Astrocyte of the cerebellum (primary cell): ENCODE measurements around the gene EME2.

Experiments used
- DNase-seq: peaks from one replicate; pipeline ENCODE4 v3.0.0-alpha.2; 2011; ENCODE audit warnings: low read depth
- H3K4me3 ChIP-seq: 2 replicates; pipeline ENCODE4 v1.5.1; 2011; ENCODE audit warnings: mild to moderate bottlenecking, low read depth, low read length, moderate library complexity
- CTCF ChIP-seq: IDR thresholded peaks from 2 replicates; pipeline ENCODE4 v1.5.1; 2012; ENCODE audit warnings: low read length, low read depth, moderate library complexity, mild to moderate bottlenecking; ENCODE audit errors: missing control alignments
- in situ Hi-C: cut with HindIII; loops from 2 replicates; pipeline ENCODE4 v1.10.0; 2017; ENCODE audit warnings: low sequenced_read_pairs

Gene EME2

GRCh38 chr16:1734816-1735215, 37.8 kb upstream of the EME2 start:
- DNase-seq: no peak
- no peak overlapping the region for H3K4me3 ChIP-seq
- in situ Hi-C loops: no loop called here
- no peak for TF ChIP-seq CTCF

- TF ChIP-seq CTCF: no peak
- DNase-seq: no peak
- in situ Hi-C loops: loop anchor here (10.0 kb wide), 1 partner anchor 55 kb away; no protein-coding TSS in a partner anchor
- H3K4me3 ChIP-seq: no peak overlapping the region
Measured at GRCh38 chr16:1740234-1740633, 32.4 kb upstream of the EME2 start.

DNA sequence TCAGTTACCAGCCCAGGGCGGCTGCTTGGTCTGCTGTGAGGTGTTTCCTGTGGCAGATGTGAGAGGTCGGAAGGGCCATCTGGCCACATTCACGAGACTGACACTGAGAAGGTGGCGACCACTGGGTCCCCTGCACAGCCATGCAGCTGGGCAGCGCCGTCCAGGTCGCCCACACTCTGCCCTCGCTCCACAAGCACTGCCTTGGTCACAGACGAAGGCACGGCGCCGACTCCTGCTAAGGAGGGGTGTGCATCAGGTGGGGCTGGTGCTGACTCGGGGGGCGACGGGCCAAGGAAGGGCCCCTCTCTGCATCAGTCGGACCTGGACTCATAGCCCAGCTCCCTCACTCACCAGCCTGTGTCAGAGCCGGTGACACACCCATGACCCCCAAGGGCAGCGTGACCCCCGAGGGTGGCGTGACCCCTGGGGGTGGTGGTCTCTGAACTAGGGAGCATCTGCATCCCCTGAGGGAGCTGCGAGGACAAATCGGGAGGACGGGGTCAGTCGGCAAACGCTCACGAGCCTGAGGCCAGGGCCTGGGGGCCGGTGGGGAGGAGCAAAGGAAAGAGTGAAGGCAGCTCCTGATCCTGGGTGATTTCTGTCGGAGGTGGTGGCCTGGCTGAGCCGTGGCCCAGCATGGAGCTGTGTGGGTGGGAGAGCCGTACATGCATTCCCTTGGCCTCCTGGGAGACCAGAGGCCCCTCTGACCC, 31.7 kb upstream of the EME2 start:
- DNase-seq: no peak
- H3K4me3 ChIP-seq: no peak overlapping the region
- TF ChIP-seq CTCF: no peak
- in situ Hi-C loops: loop anchor here (10.0 kb wide), 1 partner anchor 56 kb away; no protein-coding TSS in a partner anchor

- H3K4me3 ChIP-seq: no peak overlapping the region
- TF ChIP-seq CTCF: no peak
- in situ Hi-C loops: loop anchor here (10.0 kb wide), 1 partner anchor 57 kb away; no protein-coding TSS in a partner anchor
- no peak for DNase-seq
Measured at GRCh38 chr16:1741553-1742165, 31.0 kb upstream of the EME2 start.

DNA sequence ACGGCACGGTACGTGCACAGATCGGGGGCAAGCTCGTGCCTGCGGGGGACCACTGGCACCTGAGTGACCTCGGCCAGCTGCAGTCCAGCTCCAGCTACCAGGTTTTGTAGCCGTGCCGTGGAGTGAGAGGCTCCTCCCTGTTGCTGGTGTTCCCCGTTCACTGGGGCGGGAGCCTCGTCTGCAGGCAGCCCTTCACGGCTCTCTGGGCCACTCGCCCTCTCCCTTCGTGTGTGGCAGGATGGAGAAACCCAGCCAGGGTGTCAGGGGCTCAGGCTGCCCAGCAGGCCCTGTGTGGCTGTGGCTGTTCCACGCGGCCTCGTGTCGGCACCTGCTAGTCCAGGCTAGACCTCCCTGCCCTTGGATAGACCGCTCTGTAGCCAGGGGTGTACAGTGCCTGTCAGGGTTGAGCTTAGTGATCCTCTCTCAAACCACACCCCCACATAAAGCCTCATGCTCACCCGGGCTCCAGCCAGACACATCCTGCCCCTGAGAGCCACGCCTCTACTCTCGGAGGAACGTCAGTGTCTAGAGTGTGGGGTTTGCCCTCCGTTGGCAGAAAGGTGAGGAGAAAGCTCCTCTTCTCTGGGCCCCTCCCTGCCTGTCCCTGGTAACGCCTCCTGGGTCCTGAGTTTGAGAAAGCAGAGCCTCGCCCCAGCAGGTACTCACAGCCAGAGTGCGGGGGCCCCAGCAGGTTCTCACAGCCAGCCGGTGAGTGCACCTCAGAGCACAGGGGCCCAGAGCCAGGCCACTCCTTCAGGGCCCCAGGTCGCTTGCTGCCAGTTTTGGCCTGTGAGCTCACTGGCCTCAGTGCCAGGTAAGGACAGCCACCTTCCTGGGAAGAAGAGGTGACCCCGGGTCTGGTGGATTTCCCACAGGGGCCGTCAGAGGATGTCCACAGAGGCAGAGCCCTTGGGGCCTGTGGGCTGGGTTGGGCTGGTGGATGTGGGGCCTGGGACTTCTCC, 29.0 kb upstream of the EME2 start:
- DNase-seq: no peak
- no peak overlapping the region for H3K4me3 ChIP-seq

More for the DNA sequence above, 29.0 kb upstream of the EME2 start:
- TF ChIP-seq CTCF: no peak
- in situ Hi-C loops: loop anchor here (10.0 kb wide), 1 partner anchor 59 kb away; no protein-coding TSS in a partner anchor
